ENCODE data around the gene KDM3B.
A peak's percentile ranks its signal among the peaks of the same experiment; 100 is the strongest.

Gene KDM3B

GRCh38 chr5:138457531-138458275 is 105.2 kb downstream of the KDM3B start:
- Histone ChIP-seq H3K27me3 (ENCODE audit: control insufficient read depth in 1 of 2, insufficient read depth in 2 of 2, low read length in 2 of 2) (no peaks in the 10 kb centered on the region), H3K4me3 (ENCODE audit: low read depth in 1 of 2, low read length in 2 of 2) (no peak overlapping the region), H3K4me1 (ENCODE audit: control insufficient read depth in 1 of 2, insufficient read depth in 2 of 2, low read length in 2 of 2) (peaks cover 5 to 11% of the 10 kb centered on the region in 2 donors), H3K27ac (ENCODE audit: low read depth, low read length) (no peak overlapping the region), H3K9ac (ENCODE audit: low read depth in 1 of 2, low read length in 2 of 2) (no peak overlapping the region), H3K36me3 (ENCODE audit: control insufficient read depth in 1 of 2, insufficient read depth in 2 of 2, low read length in 2 of 2) (no peaks in the 10 kb centered on the region), H3K9me3 (ENCODE audit: control insufficient read depth in 1 of 2, low read length in 2 of 2) (no peaks in the 10 kb centered on the region)

GRCh38 chr5:138458384-138458783 is 105.9 kb downstream of the KDM3B start:
- Histone ChIP-seq H3K36me3 (ENCODE audit: control insufficient read depth in 1 of 2, insufficient read depth in 2 of 2, low read length in 2 of 2) (no peaks in the 10 kb centered on the region), H3K27me3 (ENCODE audit: control insufficient read depth in 1 of 2, insufficient read depth in 2 of 2, low read length in 2 of 2) (no peaks in the 10 kb centered on the region), H3K9me3 (ENCODE audit: control insufficient read depth in 1 of 2, low read length in 2 of 2) (no peaks in the 10 kb centered on the region), H3K4me1 (ENCODE audit: control insufficient read depth in 1 of 2, insufficient read depth in 2 of 2, low read length in 2 of 2) (peaks cover 5 to 15% of the 10 kb centered on the region in 2 donors), H3K27ac (ENCODE audit: low read depth, low read length) (no peak overlapping the region), H3K9ac (ENCODE audit: low read depth in 1 of 2, low read length in 2 of 2) (no peak overlapping the region), H3K4me3 (ENCODE audit: low read depth in 1 of 2, low read length in 2 of 2) (no peak overlapping the region)

GRCh38 chr5:138458856-138459255 is 106.4 kb downstream of the KDM3B start:
- H3K36me3 ChIP-seq (ENCODE audit: control insufficient read depth in 1 of 2, insufficient read depth in 2 of 2, low read length in 2 of 2) = no peaks in the 10 kb centered on the region
- no peak overlapping the region for H3K9ac ChIP-seq (ENCODE audit: low read depth in 1 of 2, low read length in 2 of 2)

GRCh38 chr5:138459311-138459933 is 106.9 kb downstream of the KDM3B start:
- Histone ChIP-seq H3K36me3 (ENCODE audit: control insufficient read depth in 1 of 2, insufficient read depth in 2 of 2, low read length in 2 of 2) (no peaks in the 10 kb centered on the region), H3K27me3 (ENCODE audit: control insufficient read depth in 1 of 2, insufficient read depth in 2 of 2, low read length in 2 of 2) (no peaks in the 10 kb centered on the region), H3K4me3 (ENCODE audit: low read depth in 1 of 2, low read length in 2 of 2) (no peak overlapping the region), H3K9ac (ENCODE audit: low read depth in 1 of 2, low read length in 2 of 2) (no peak overlapping the region), H3K9me3 (ENCODE audit: control insufficient read depth in 1 of 2, low read length in 2 of 2) (no peaks in the 10 kb centered on the region), H3K27ac (ENCODE audit: low read depth, low read length) (no peak overlapping the region), H3K4me1 (ENCODE audit: control insufficient read depth in 1 of 2, insufficient read depth in 2 of 2, low read length in 2 of 2) (peaks cover 5 to 19% of the 10 kb centered on the region in 2 donors)

More at GRCh38 chr5:138458856-138459255, 106.4 kb downstream of the KDM3B start:
- Histone ChIP-seq H3K4me1 (ENCODE audit: control insufficient read depth in 1 of 2, insufficient read depth in 2 of 2, low read length in 2 of 2) (peaks cover 5 to 19% of the 10 kb centered on the region in 2 donors), H3K4me3 (ENCODE audit: low read depth in 1 of 2, low read length in 2 of 2) (no peak overlapping the region), H3K9me3 (ENCODE audit: control insufficient read depth in 1 of 2, low read length in 2 of 2) (no peaks in the 10 kb centered on the region), H3K27ac (ENCODE audit: low read depth, low read length) (no peak overlapping the region), H3K27me3 (ENCODE audit: control insufficient read depth in 1 of 2, insufficient read depth in 2 of 2, low read length in 2 of 2) (no peaks in the 10 kb centered on the region)

- no peaks in the 10 kb centered on the region for H3K9me3 ChIP-seq (ENCODE audit: control insufficient read depth in 1 of 2, low read length in 2 of 2)
- peaks cover 5 to 19% of the 10 kb centered on the region in 2 donors for H3K4me1 ChIP-seq (ENCODE audit: control insufficient read depth in 1 of 2, insufficient read depth in 2 of 2, low read length in 2 of 2)
- no peak overlapping the region for H3K4me3 ChIP-seq (ENCODE audit: low read depth in 1 of 2, low read length in 2 of 2)
- H3K9ac ChIP-seq (ENCODE audit: low read depth in 1 of 2, low read length in 2 of 2) = no peak overlapping the region
- no peaks in the 10 kb centered on the region for H3K36me3 ChIP-seq (ENCODE audit: control insufficient read depth in 1 of 2, insufficient read depth in 2 of 2, low read length in 2 of 2)
- H3K27me3 ChIP-seq (ENCODE audit: control insufficient read depth in 1 of 2, insufficient read depth in 2 of 2, low read length in 2 of 2) = no peaks in the 10 kb centered on the region
- H3K27ac ChIP-seq (ENCODE audit: low read depth, low read length) = no peak overlapping the region
These were observed 107.7 kb downstream of the KDM3B start for GRCh38 chr5:138460032-138460693.

- no peak overlapping the region for H3K27ac ChIP-seq (ENCODE audit: low read depth, low read length)
These were observed 109.0 kb downstream of the KDM3B start for GRCh38 chr5:138461343-138462125.

GRCh38 chr5:138463419-138464007 is 111.0 kb downstream of the KDM3B start:
- peak overlapping the region; percentile 80 to 84 for H3K4me3 ChIP-seq (ENCODE audit: low read depth in 1 of 2, low read length in 2 of 2)
- no peaks in the 10 kb centered on the region for H3K27me3 ChIP-seq (ENCODE audit: control insufficient read depth in 1 of 2, insufficient read depth in 2 of 2, low read length in 2 of 2)
- peak overlapping the region; percentile 88 to 94 for H3K9ac ChIP-seq (ENCODE audit: low read depth in 1 of 2, low read length in 2 of 2)
- peaks cover 13 to 39% of the 10 kb centered on the region in 2 donors for H3K4me1 ChIP-seq (ENCODE audit: control insufficient read depth in 1 of 2, insufficient read depth in 2 of 2, low read length in 2 of 2)
- H3K36me3 ChIP-seq (ENCODE audit: control insufficient read depth in 1 of 2, insufficient read depth in 2 of 2, low read length in 2 of 2) = peaks cover 0 to 10% of the 10 kb centered on the region in 2 donors
- H3K9me3 ChIP-seq (ENCODE audit: control insufficient read depth in 1 of 2, low read length in 2 of 2) = no peaks in the 10 kb centered on the region
- H3K27ac ChIP-seq (ENCODE audit: low read depth, low read length) = peak overlapping the region; percentile 98

More at GRCh38 chr5:138461343-138462125, 109.0 kb downstream of the KDM3B start:
- Histone ChIP-seq H3K27me3 (ENCODE audit: control insufficient read depth in 1 of 2, insufficient read depth in 2 of 2, low read length in 2 of 2) (no peaks in the 10 kb centered on the region), H3K9me3 (ENCODE audit: control insufficient read depth in 1 of 2, low read length in 2 of 2) (no peaks in the 10 kb centered on the region), H3K9ac (ENCODE audit: low read depth in 1 of 2, low read length in 2 of 2) (no peak overlapping the region), H3K4me1 (ENCODE audit: control insufficient read depth in 1 of 2, insufficient read depth in 2 of 2, low read length in 2 of 2) (peaks cover 5 to 28% of the 10 kb centered on the region in 2 donors), H3K36me3 (ENCODE audit: control insufficient read depth in 1 of 2, insufficient read depth in 2 of 2, low read length in 2 of 2) (no peaks in the 10 kb centered on the region), H3K4me3 (ENCODE audit: low read depth in 1 of 2, low read length in 2 of 2) (no peak overlapping the region)

- Histone ChIP-seq H3K9me3 (ENCODE audit: control insufficient read depth in 1 of 2, low read length in 2 of 2) (no peaks in the 10 kb centered on the region), H3K27me3 (ENCODE audit: control insufficient read depth in 1 of 2, insufficient read depth in 2 of 2, low read length in 2 of 2) (no peaks in the 10 kb centered on the region), H3K9ac (ENCODE audit: low read depth in 1 of 2, low read length in 2 of 2) (peak overlapping the region; percentile 94 to 96), H3K36me3 (ENCODE audit: control insufficient read depth in 1 of 2, insufficient read depth in 2 of 2, low read length in 2 of 2) (peaks cover 0 to 10% of the 10 kb centered on the region in 2 donors), H3K4me1 (ENCODE audit: control insufficient read depth in 1 of 2, insufficient read depth in 2 of 2, low read length in 2 of 2) (peaks cover 13 to 35% of the 10 kb centered on the region in 2 donors), H3K4me3 (ENCODE audit: low read depth in 1 of 2, low read length in 2 of 2) (peak overlapping the region; percentile 80 to 84), H3K27ac (ENCODE audit: low read depth, low read length) (peak overlapping the region; percentile 98)
These were observed 111.5 kb downstream of the KDM3B start for GRCh38 chr5:138464008-138464387.

- peaks cover 0 to 10% of the 10 kb centered on the region in 2 donors for H3K36me3 ChIP-seq (ENCODE audit: control insufficient read depth in 1 of 2, insufficient read depth in 2 of 2, low read length in 2 of 2)
- peak overlapping the region; percentile 80 to 84 for H3K4me3 ChIP-seq (ENCODE audit: low read depth in 1 of 2, low read length in 2 of 2)
- no peaks in the 10 kb centered on the region for H3K27me3 ChIP-seq (ENCODE audit: control insufficient read depth in 1 of 2, insufficient read depth in 2 of 2, low read length in 2 of 2)
- peak overlapping the region; percentile 94 to 96 for H3K9ac ChIP-seq (ENCODE audit: low read depth in 1 of 2, low read length in 2 of 2)
- no peaks in the 10 kb centered on the region for H3K9me3 ChIP-seq (ENCODE audit: control insufficient read depth in 1 of 2, low read length in 2 of 2)
- H3K4me1 ChIP-seq (ENCODE audit: control insufficient read depth in 1 of 2, insufficient read depth in 2 of 2, low read length in 2 of 2) = peaks cover 13 to 29% of the 10 kb centered on the region in 2 donors
- H3K27ac ChIP-seq (ENCODE audit: low read depth, low read length) = peak overlapping the region; percentile 98
These were observed 112.1 kb downstream of the KDM3B start for GRCh38 chr5:138464388-138465260.
